GM23338 (cell line): Measurements from ENCODE around the gene CRABP1. TPM values are rescaled to one million over a fixed set of nuclear protein-coding genes. Genes with fewer than 3 reads are reported as not detected.

Source experiments
- ATAC-seq: fragments of 200-7000 bp; cut with Tn5 transposase; 3 replicates; pipeline ENCODE4 v1.9.1; 2020
- DNase-seq: peaks from one replicate; pipeline ENCODE4 v3.0.0-alpha.2; 2015; ENCODE audit warnings: low spot score
- H2AFZ ChIP-seq: fragments of 200-600 bp; sonication (generic); 2 replicates; pipeline ENCODE4 v1.8.0; 2016; ENCODE audit warnings: antibody characterized with exemption, mild to moderate bottlenecking, moderate library complexity
- H3F3A ChIP-seq: fragments of 200-600 bp; sonication (generic); replicated peaks from 2 replicates; pipeline ENCODE4 v1.8.0; 2017; ENCODE audit warnings: antibody characterized with exemption, mixed run types, low read depth
- H3K27ac ChIP-seq: fragments of 200-600 bp; sonication (generic); 2 replicates; pipeline ENCODE4 v1.6.1; 2016; ENCODE audit warnings: low read depth
- H3K27me3 ChIP-seq: fragments of 200-600 bp; sonication (generic); 2 replicates; pipeline ENCODE4 v1.8.0; 2016; ENCODE audit warnings: mild to moderate bottlenecking, mixed run types, moderate library complexity; ENCODE audit not compliant: insufficient read depth
- H3K36me3 ChIP-seq: fragments of 200-600 bp; sonication (generic); 2 replicates; pipeline ENCODE4 v1.8.0; 2016; ENCODE audit warnings: mild to moderate bottlenecking; ENCODE audit not compliant: insufficient read depth
- H3K4me1 ChIP-seq: fragments of 200-600 bp; sonication (generic); 2 replicates; pipeline ENCODE4 v1.8.0; 2016; ENCODE audit warnings: mild to moderate bottlenecking, moderate library complexity; ENCODE audit not compliant: insufficient read depth
- H3K4me2 ChIP-seq: fragments of 200-600 bp; sonication (generic); 2 replicates; pipeline ENCODE4 v1.7.1; 2017; ENCODE audit warnings: mixed run types
- H3K4me3 ChIP-seq: fragments of 200-600 bp; sonication (generic); 2 replicates; pipeline ENCODE4 v1.6.1; 2016; ENCODE audit warnings: mixed run types
- H3K79me2 ChIP-seq: fragments of 200-600 bp; sonication (generic); replicated peaks from 2 replicates; pipeline ENCODE4 v1.8.0; 2017; ENCODE audit warnings: mild to moderate bottlenecking; ENCODE audit not compliant: insufficient read depth
- H3K9me2 ChIP-seq: fragments of 200-600 bp; sonication (generic); 2 replicates; pipeline ENCODE4 v1.8.0; 2017; ENCODE audit not compliant: insufficient read depth
- H4K20me1 ChIP-seq: fragments of 200-600 bp; sonication (generic); replicated peaks from 2 replicates; pipeline ENCODE4 v1.8.0; 2017; ENCODE audit warnings: mild to moderate bottlenecking; ENCODE audit not compliant: insufficient read depth
- H3K27ac Mint-ChIP-seq: 2 replicates; pipeline ENCODE4 v1.8.0; 2020; ENCODE audit warnings: inconsistent platforms, mild to moderate bottlenecking, moderate library complexity, mixed read lengths
- H3K27me3 Mint-ChIP-seq: 3 replicates; pipeline ENCODE4 v1.8.0; 2022; ENCODE audit warnings: low read depth, mild to moderate bottlenecking, moderate library complexity, mixed read lengths, inconsistent platforms; ENCODE audit not compliant: insufficient read depth, poor library complexity
- H3K36me3 Mint-ChIP-seq: 3 replicates; pipeline ENCODE4 v1.8.0; 2021; ENCODE audit warnings: low read depth, mild to moderate bottlenecking, inconsistent platforms, moderate library complexity, mixed read lengths
- H3K4me1 Mint-ChIP-seq: 3 replicates; pipeline ENCODE4 v1.8.0; 2020; ENCODE audit warnings: mild to moderate bottlenecking, inconsistent platforms, mixed read lengths
- H3K4me3 Mint-ChIP-seq: 3 replicates; pipeline ENCODE4 v1.8.0; 2021; ENCODE audit warnings: moderate library complexity, mild to moderate bottlenecking, inconsistent platforms, mixed read lengths
- H3K9me3 Mint-ChIP-seq: 3 replicates; pipeline ENCODE4 v1.8.0; 2020; ENCODE audit warnings: moderate library complexity, mild to moderate bottlenecking, inconsistent platforms, mixed read lengths
- CREB1 ChIP-seq: fragments of 250-450 bp; sonication (Bioruptor Pico); IDR thresholded peaks from 2 replicates; pipeline ENCODE4 v1.5.0; 2020; ENCODE audit warnings: low read depth, mild to moderate bottlenecking, moderate library complexity
- EZH2 ChIP-seq: fragments of 200-600 bp; sonication (generic); IDR thresholded peaks from one replicate; pipeline ENCODE4 v1.8.0; 2017; ENCODE audit warnings: antibody characterized with exemption, mild to moderate bottlenecking, low read depth; ENCODE audit not compliant: unreplicated experiment
- EZH2phosphoT487 ChIP-seq: fragments of 200-600 bp; sonication (generic); IDR thresholded peaks from one replicate; pipeline ENCODE4 v1.8.1; 2018; ENCODE audit warnings: antibody characterized with exemption; ENCODE audit not compliant: unreplicated experiment
- POLR2AphosphoS5 ChIP-seq: IDR thresholded peaks from 2 replicates; pipeline ENCODE4 v1.6.1; 2016; ENCODE audit warnings: antibody characterized with exemption, low read depth
- REST ChIP-seq: IDR thresholded peaks from one replicate; pipeline ENCODE4 v1.6.1; 2018; ENCODE audit warnings: antibody characterized with exemption; ENCODE audit not compliant: unreplicated experiment
- STAT1 ChIP-seq: IDR thresholded peaks from one replicate; pipeline ENCODE4 v1.6.1; 2016; ENCODE audit warnings: antibody characterized with exemption; ENCODE audit not compliant: unreplicated experiment
- ZNF331 ChIP-seq: fragments of 250-450 bp; sonication (Bioruptor Pico); IDR thresholded peaks from 2 replicates; pipeline ENCODE4 v1.5.0; 2020; ENCODE audit warnings: low read depth, mild to moderate bottlenecking, moderate library complexity
- polyA plus RNA-seq: library from polyadenylated mRNA; unstranded; fragments of >200 nt; fragmentation: Nextera tagmentation; extraction: Ambion mirVana; gene quantifications from 2 replicates; pipeline ENCODE4 v1.2.1, GENCODE V29; 2016
- total RNA-seq: library from RNA; depleted of rRNA; stranded (reverse); fragments of >200 nt; shearing (Covaris generic); gene quantifications from 2 replicates; pipeline ENCODE4 v1.2.3, GENCODE V29; 2014

Gene CRABP1
- total and polyA plus RNA-seq, 2 experiments from 2014 or later = 156 to 522 TPM

GRCh38 chr15:78391781-78392180 lies 51.6 kb downstream of the CRABP1 start (continued):
- no peak for TF ChIP-seq REST
- TF ChIP-seq POLR2AphosphoS5 = no peak
- TF ChIP-seq EZH2phosphoT487 = no peak

GRCh38 chr15:78392430-78392829 lies 52.3 kb downstream of the CRABP1 start:
- H3K4me2 ChIP-seq = no peak overlapping the region
- peaks cover 51% of the 10 kb centered on the region for H3K4me1 Mint-ChIP-seq
- H4K20me1 ChIP-seq = no peaks in the 10 kb centered on the region
- H3K36me3 ChIP-seq = no peaks in the 10 kb centered on the region
- H3K27ac Mint-ChIP-seq = no peak overlapping the region
- H3K9me3 Mint-ChIP-seq = no peaks in the 10 kb centered on the region; the same call in 2 of the 3 replicates
- H3F3A ChIP-seq = no peaks in the 10 kb centered on the region
- no peaks in the 10 kb centered on the region for H3K36me3 Mint-ChIP-seq
- H3K79me2 ChIP-seq = no peaks in the 10 kb centered on the region
- DNase-seq (peak; percentile 42), ATAC-seq (peak; percentile 5; the same call in 1 of the 3 replicates)
- TF ChIP-seq ZNF331 (no peak), REST (no peak), EZH2 (no peak), STAT1 (no peak), CREB1 (CRISPR knock-in tag) (no peak)
- no peaks in the 10 kb centered on the region for H3K27me3 ChIP-seq
- no peak overlapping the region for H3K4me3 Mint-ChIP-seq
- H3K9me2 ChIP-seq = 0 out of 2 replicates have a peak, but pooled peaks cover 3% of the 10 kb centered on the region
- H3K27ac ChIP-seq = no peak overlapping the region
- 0 out of 2 replicates have a peak overlapping the region, but pooled peaks have one; percentile 63 for H2AFZ ChIP-seq
- peaks cover 5% of the 10 kb centered on the region for H3K27me3 Mint-ChIP-seq
- H3K4me3 ChIP-seq = no peak overlapping the region
- peaks cover 25% of the 10 kb centered on the region for H3K4me1 ChIP-seq
